Hepatocyte (in vitro differentiated cells): ENCODE results near the gene PRDM11.

Experiments
- EZH2 ChIP-seq: fragments of 200-600 bp; sonication (generic); IDR thresholded peaks from 2 replicates; pipeline ENCODE4 v1.6.1; 2016; ENCODE audit warnings: antibody characterized with exemption, mild to moderate bottlenecking, borderline replicate concordance
- TF ChIP-seq, protein P1 (sequence below): fragments of 200-600 bp; sonication (generic); IDR thresholded peaks from 2 replicates; pipeline ENCODE4 v1.5.1; 2016; ENCODE audit warnings: antibody characterized with exemption, mild to moderate bottlenecking; ENCODE audit not compliant: poor library complexity

DNA sequence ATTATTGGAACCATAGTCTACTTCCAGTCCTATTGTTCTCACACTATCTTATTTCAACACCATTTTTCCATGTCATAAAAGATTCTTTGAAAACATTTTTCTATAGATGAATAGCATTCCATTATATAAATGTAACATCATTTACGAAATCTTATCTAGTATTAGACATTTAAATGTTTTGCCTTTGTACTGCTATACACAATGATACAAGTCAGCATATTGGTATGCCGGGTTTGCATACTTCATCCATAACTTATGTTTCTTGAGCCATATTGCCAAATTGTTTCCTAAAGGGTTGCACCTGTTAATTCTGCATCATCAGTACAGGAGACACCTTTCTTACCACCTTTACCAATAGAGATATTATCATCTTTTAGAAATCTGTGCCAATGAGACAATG is 71.6 kb downstream of the PRDM11 start:
- TF ChIP-seq, protein P1, sequence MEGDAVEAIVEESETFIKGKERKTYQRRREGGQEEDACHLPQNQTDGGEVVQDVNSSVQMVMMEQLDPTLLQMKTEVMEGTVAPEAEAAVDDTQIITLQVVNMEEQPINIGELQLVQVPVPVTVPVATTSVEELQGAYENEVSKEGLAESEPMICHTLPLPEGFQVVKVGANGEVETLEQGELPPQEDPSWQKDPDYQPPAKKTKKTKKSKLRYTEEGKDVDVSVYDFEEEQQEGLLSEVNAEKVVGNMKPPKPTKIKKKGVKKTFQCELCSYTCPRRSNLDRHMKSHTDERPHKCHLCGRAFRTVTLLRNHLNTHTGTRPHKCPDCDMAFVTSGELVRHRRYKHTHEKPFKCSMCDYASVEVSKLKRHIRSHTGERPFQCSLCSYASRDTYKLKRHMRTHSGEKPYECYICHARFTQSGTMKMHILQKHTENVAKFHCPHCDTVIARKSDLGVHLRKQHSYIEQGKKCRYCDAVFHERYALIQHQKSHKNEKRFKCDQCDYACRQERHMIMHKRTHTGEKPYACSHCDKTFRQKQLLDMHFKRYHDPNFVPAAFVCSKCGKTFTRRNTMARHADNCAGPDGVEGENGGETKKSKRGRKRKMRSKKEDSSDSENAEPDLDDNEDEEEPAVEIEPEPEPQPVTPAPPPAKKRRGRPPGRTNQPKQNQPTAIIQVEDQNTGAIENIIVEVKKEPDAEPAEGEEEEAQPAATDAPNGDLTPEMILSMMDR = no peak
- no peak for TF ChIP-seq EZH2
